ENCODE results near the gene EPHA8. TPM values are rescaled to one million over a fixed set of nuclear protein-coding genes. Genes with fewer than 3 reads are reported as not detected.

Gene EPHA8
- total RNA-seq, 1 donor from 2014 or later, result not detected

GRCh38 chr1:22588899-22589422 lies 25.7 kb downstream of the EPHA8 start:
- no peak for DNase-seq (ENCODE audit: low spot score)

- DNase-seq (ENCODE audit: low spot score), result no peak
Observed at GRCh38 chr1:22591576-22591975, 28.3 kb downstream of the EPHA8 start.

- DNase-seq (ENCODE audit: low spot score), result no peak
Observed at GRCh38 chr1:22592051-22592450, 28.8 kb downstream of the EPHA8 start.

GRCh38 chr1:22592919-22593790 lies 29.9 kb downstream of the EPHA8 start:
- no peak for DNase-seq (ENCODE audit: low spot score)

GRCh38 chr1:22594396-22594795 lies 31.1 kb downstream of the EPHA8 start:
- DNase-seq (ENCODE audit: low spot score), result no peak

GRCh38 chr1:22595108-22595507 lies 31.8 kb downstream of the EPHA8 start:
- DNase-seq (ENCODE audit: low spot score), result no peak

GRCh38 chr1:22597301-22597965 lies 34.1 kb downstream of the EPHA8 start:
- DNase-seq (ENCODE audit: low spot score), result no peak

- no peak for DNase-seq (ENCODE audit: low spot score)
Observed at GRCh38 chr1:22597996-22598395, 34.7 kb downstream of the EPHA8 start.

GRCh38 chr1:22598736-22599135 lies 35.4 kb downstream of the EPHA8 start:
- no peak for DNase-seq (ENCODE audit: low spot score)

- DNase-seq (ENCODE audit: low spot score), result no peak
Observed at GRCh38 chr1:22600071-22600816, 37.0 kb downstream of the EPHA8 start.

GRCh38 chr1:22600817-22601605 lies 37.7 kb downstream of the EPHA8 start:
- no peak for DNase-seq (ENCODE audit: low spot score)

- no peak for DNase-seq (ENCODE audit: low spot score)
Observed at GRCh38 chr1:22601610-22602009, 38.3 kb downstream of the EPHA8 start.

GRCh38 chr1:22602060-22602740 lies 38.9 kb downstream of the EPHA8 start:
- no peak for DNase-seq (ENCODE audit: low spot score)

GRCh38 chr1:22606161-22606560 lies 42.9 kb downstream of the EPHA8 start:
- no peak for DNase-seq (ENCODE audit: low spot score)

- no peak for DNase-seq (ENCODE audit: low spot score)
Observed at GRCh38 chr1:22607154-22607553, 43.9 kb downstream of the EPHA8 start.

GRCh38 chr1:22608361-22608760 lies 45.1 kb downstream of the EPHA8 start:
- DNase-seq (ENCODE audit: low spot score), result no peak

GRCh38 chr1:22609291-22609690 lies 46.0 kb downstream of the EPHA8 start:
- no peak for DNase-seq (ENCODE audit: low spot score)

GRCh38 chr1:22611530-22611947 lies 48.2 kb downstream of the EPHA8 start:
- no peak for DNase-seq (ENCODE audit: low spot score)

- no peak for DNase-seq (ENCODE audit: low spot score)
Observed at GRCh38 chr1:22612671-22613571, 49.6 kb downstream of the EPHA8 start.

All from mesenteric fat pad (tissue), 1 donor.